GM18870 (cell line): ENCODE data around the gene KIF3C.
"Not testable (repeated sequence)": the region's sequence is repeated elsewhere in the genome, so short reads cannot be mapped to it uniquely, and the experiment has no call there.

Experiments used
- ATAC-seq: cut with Tn5 transposase; IDR thresholded peaks from one replicate; pipeline ENCODE4 v1.9.1; 2021; ENCODE audit warnings: moderate library complexity; ENCODE audit not compliant: unreplicated experiment

KIF3C gene

DNA sequence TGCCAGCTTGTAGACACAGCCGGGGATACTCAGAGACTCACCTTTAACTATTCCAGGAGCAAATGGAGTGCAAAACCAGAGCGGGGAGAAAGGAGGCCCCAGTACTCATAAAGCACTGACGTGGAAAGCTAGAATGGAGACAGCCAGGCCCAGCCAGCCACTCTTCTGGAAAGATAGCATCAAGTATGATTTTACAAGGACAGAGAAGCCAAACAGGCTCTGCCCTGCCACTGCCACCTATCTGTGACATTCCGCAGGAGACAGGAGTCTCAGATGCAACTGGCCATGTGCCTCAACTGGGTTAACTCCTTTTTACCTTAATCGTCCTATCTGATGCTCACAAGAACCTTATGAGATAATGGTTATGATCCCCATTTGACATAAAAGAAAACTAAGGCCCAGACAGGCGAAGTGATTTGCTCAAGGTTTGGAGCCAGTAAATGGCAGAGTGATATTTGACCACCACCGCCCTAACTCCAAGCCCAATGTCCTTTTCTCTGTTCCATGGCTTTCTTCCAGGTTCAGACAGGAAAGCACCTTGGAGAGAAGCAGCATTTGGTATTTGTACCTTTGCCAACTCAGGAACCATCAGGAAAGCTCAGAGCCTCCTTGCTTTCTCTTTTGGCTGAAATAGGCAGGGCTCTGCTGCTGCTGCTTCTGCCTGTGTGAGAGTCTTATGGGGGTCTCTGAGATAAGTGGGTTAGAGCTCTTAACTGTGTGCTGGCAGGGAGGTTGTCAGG lies 15.6 kb downstream of the KIF3C start:
- no peak for ATAC-seq

DNA sequence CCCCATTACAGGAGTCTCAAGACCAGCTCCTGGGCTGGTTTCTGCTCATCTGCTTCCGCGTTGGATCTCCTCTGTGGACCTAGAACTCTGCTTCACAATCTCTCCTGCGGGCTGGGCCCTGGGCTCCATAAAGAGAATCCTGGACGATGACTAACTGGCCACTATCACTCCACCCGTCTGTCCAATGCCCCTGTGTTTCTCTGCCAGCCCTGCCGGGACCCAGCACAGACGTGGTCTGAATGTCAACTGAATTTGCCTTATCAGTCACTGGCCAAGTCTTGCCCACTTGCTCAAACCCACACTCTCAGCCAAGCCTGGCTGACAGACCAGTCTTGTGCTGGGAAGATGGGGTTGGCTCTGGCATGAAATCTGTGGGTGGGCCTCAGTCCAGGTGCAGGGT lies 17.4 kb downstream of the KIF3C start:
- no peak for ATAC-seq

DNA sequence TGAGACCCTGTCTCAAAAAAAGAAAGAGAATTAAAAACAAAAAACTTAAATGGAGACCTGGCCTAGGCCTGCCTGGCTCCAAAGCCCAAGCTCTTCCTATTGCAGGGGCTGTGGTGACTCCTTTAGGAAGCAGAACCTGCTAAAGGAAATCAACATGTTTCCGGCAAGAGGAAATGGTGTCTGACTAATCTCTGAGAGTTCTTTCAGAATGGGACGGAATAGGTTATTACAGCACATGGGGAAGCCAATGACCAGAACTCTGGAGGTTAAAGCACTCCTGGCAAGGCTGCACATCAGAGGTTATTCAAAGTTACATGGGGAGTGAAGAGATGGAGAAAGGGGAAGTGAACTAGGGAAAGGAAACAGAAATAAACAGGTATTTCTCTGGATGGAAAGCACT lies 21.4 kb downstream of the KIF3C start:
- no peak for ATAC-seq

GRCh38 chr2:25960396-25960795 lies 21.9 kb downstream of the KIF3C start:
- no peak for ATAC-seq

GRCh38 chr2:25958611-25959010 lies 23.7 kb downstream of the KIF3C start:
- ATAC-seq, result not testable (repeated sequence)

GRCh38 chr2:25957743-25958142 lies 24.6 kb downstream of the KIF3C start:
- no peak for ATAC-seq

- no peak for ATAC-seq
Measured at GRCh38 chr2:25955869-25956535, 26.3 kb downstream of the KIF3C start.

DNA sequence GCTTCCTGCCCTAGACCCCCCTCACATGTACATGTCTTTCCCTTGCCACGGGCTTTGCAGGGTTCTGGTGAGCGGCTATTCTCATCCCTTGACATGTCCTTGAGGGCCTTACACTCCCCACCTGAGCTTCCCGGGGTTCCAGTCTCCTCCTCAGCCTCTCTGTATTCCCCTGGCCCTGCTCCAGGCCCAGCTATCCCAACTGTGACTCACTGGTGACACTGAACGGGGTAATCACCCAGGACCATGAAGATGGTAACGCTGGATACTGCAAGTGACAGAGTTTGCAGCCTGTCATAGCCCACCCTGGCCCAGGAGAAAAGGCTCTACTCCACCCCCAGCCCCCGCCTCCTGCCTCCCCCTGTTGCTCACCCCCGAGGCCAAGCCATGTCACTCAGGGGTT lies 27.3 kb downstream of the KIF3C start:
- no peak for ATAC-seq

GRCh38 chr2:25954199-25954752 lies 28.0 kb downstream of the KIF3C start:
- ATAC-seq, result no peak

DNA sequence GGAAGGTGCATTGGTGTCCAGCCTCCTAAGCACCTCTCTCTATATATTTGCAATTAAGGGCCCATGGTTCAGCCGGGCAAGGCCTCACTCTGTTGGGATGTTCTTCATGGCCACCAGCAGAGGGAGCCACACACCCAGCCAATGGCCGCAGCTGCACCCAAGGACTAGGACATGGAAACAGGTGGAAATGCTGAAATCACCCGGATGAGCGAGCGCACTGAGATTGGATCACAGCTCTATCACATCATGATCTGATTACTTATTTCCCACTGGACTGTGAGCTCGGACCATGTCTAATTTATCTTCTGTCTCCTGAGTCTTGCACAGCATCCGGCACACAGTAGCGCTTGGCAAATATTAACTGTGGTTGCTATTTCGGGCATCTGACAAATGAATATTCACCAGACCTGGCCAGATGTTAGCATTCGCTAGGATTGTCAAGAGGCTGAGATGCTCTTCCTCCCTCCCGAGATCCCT lies 31.2 kb downstream of the KIF3C start:
- no peak for ATAC-seq

DNA sequence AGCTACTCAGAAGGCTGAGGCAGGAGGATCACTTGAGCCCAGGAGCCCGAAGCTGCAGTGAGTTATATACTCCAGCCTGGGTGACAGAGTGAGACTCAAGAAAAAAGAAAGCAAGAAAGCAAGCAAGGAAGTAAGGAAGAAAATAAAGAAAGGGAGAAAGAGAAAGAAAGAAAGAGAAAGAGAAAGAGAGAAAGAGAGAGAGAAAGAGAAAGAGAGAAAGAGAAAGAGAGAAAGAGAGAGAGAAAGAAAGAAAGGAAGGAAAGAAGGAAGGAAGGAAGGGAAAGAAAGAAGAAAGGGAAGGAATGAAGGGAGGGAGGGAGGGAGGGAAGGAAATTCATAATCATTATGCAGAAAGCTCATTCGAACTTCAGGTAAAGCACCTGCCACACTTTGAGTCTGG lies 33.9 kb downstream of the KIF3C start:
- no peak for ATAC-seq

- ATAC-seq, result no peak
Measured at GRCh38 chr2:25941042-25941441, 41.3 kb downstream of the KIF3C start.

DNA sequence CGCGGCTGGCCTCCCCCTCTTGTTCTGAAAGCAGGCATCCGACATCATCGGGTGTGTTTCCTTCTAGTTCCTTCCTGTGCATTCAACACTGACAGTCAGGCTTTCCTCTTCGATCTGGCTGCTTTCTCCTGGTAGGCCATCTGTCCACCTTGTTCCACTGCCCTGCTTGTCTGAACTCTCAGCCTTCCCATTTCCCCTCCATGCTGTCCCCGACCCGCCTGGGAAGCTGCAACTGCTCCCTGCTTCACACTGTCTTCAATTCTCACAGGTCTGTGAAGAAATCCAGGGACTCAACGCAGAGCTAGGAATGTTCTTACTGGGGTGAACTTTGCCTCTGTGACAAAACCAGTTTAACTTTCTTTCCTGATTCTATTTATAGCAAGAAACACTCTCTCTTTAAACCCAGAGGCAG lies 43.0 kb downstream of the KIF3C start:
- no peak for ATAC-seq

GRCh38 chr2:25938345-25938744 lies 44.0 kb downstream of the KIF3C start:
- no peak for ATAC-seq

- no peak for ATAC-seq
Measured at GRCh38 chr2:25936889-25937545, 45.3 kb downstream of the KIF3C start.

GRCh38 chr2:25933622-25934021 lies 48.7 kb downstream of the KIF3C start:
- ATAC-seq, result no peak

- ATAC-seq, result no peak
Measured at GRCh38 chr2:25929789-25930473, 52.4 kb downstream of the KIF3C start.

DNA sequence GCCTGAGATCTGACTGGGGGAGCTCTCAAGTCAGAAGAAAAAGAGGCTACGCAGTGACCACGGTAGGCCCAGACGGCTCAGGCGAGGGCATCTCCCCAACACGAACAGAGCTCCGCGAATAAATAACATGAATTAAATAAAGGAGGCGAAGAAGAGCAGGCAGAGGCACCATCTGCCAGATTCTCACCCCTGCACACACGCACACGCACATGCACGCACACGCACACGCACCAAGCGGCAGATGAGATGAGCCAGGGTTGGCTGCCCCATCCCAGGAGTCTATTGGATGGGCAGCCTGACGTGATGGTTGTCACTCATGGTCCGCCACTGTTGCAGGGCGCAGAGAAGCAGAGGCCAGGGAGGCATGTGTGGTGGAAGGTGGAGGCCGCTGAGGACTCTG lies 53.6 kb downstream of the KIF3C start:
- ATAC-seq, result no peak

GRCh38 chr2:25926984-25927756 lies 55.1 kb downstream of the KIF3C start:
- no peak for ATAC-seq

DNA sequence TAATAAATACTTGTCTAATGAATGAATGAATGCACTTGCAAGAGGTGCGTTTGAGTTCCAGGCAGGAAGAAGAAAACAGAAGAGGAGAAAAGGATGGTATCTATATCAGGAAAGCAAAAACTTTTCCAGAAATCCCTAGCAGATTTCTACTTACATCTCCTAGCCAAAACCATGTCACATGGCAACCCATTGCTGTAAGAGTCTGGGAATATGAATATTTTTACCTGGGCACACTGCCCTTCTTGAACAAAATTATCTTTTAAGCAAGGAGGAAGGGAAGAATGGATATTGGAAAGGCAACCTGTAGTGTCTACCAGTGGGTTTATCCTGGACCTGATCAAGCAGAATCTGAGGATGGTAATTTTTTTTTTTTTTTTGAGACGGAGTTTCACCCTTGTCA lies 59.8 kb downstream of the KIF3C start:
- no peak for ATAC-seq
